GM18511 (cell line): ENCODE results near the gene DDIT4.
A peak's percentile ranks its signal among the peaks of the same experiment; 100 is the strongest.
"Not testable (repeated sequence)": the region's sequence is repeated elsewhere in the genome, so short reads cannot be mapped to it uniquely, and the experiment has no call there.

Source experiments
- ATAC-seq: cut with Tn5 transposase; IDR thresholded peaks from one replicate; pipeline ENCODE4 v1.9.1; 2021; ENCODE audit warnings: mild to moderate bottlenecking, moderate library complexity; ENCODE audit not compliant: unreplicated experiment

The DDIT4 gene, protein sequence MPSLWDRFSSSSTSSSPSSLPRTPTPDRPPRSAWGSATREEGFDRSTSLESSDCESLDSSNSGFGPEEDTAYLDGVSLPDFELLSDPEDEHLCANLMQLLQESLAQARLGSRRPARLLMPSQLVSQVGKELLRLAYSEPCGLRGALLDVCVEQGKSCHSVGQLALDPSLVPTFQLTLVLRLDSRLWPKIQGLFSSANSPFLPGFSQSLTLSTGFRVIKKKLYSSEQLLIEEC

GRCh38 chr10:72273410-72274212 lies at the start of gene DDIT4:
Gene DDIT4 (plus strand): TSS chr10:72273924. CDS start chr10:72274217, 293 bp downstream.
- ATAC-seq: peak; percentile 83

GRCh38 chr10:72224191-72224590 lies 49.5 kb upstream of the DDIT4 start:
- not testable (repeated sequence) for ATAC-seq

- ATAC-seq: no peak
Observed at GRCh38 chr10:72226418-72227027, 47.2 kb upstream of the DDIT4 start.

- ATAC-seq: no peak
Observed at GRCh38 chr10:72227826-72228225, 45.9 kb upstream of the DDIT4 start.

DNA sequence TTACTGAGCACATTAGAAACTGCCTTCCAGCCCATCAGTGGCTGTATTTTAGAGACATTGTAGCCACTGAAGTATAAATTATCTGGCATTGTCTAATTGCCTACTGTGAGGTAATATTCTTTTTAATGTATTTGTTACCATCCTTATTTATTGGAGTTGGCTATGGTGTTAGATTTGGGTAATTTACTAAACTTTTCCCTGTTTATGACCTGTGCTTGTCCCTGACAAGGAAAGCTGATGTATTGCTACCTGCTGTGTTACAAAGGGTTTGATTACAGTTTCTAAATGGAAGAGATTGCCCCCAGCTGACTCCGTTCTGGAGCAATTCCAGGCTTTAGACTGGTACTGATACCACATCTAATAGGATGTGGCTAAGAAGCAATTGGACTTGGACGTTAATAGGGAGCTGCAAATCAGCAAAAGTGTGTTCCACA lies 45.4 kb upstream of the DDIT4 start:
- no peak for ATAC-seq

GRCh38 chr10:72229261-72230251 lies 44.2 kb upstream of the DDIT4 start:
- ATAC-seq: no peak

DNA sequence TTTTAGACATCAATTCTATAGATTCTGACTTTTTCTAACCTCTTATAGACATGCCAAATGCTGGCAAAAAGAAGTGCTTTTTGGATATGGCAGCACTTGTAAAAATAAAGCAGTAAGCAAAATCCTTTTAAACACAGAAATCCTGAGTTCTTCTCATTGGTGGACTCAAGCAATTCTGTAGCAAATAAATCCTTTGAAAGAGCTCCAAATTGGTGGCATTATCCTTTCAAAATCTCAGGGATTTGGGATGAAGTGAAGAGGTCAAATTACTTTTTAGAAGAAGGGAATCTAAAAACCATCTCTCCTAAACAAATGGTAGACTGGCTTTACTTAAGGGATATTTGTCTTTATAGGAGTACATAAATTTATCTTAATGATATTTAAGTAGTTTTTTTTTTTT lies 40.1 kb upstream of the DDIT4 start:
- no peak for ATAC-seq

- no peak for ATAC-seq
Observed at GRCh38 chr10:72234560-72235095, 39.1 kb upstream of the DDIT4 start.

- no peak for ATAC-seq
Observed at GRCh38 chr10:72235544-72236279, 38.0 kb upstream of the DDIT4 start.

DNA sequence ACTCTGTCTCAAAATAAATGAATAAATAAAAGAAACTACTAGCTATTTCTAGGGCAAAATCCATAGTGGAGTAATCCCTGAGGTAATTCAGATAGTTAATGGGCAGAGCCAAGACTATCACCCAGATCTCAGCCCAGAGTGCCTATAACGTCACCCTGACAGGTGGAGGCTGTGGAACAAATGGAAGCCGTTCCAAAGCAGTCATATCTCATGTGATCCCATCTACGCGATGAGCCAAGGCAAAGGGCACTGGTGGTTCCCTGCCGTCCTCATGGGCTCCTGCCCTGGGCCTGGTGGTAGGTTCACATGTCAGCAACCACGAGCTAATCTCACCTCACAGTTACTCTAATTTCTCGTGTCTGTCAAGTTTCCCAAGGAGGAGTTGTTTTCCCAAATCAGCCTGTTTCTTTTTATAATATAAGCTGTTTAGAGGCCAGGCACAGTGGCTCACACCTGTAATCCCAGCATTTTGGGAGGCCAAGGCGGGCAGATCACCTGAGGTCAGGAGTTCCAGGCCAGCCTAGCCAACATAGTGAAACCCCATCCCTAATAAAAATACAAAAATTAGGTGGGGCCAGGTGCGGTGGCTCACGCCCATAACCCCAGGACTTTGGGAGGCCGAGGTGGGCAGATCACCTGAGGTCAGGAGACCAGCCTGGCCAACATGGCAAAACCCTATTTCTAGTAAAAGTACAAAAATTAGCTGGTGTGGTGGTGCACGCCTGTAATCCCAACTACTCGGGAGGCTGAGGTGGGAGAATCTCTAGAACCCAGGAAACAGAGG lies 35.1 kb upstream of the DDIT4 start:
- ATAC-seq: no peak

DNA sequence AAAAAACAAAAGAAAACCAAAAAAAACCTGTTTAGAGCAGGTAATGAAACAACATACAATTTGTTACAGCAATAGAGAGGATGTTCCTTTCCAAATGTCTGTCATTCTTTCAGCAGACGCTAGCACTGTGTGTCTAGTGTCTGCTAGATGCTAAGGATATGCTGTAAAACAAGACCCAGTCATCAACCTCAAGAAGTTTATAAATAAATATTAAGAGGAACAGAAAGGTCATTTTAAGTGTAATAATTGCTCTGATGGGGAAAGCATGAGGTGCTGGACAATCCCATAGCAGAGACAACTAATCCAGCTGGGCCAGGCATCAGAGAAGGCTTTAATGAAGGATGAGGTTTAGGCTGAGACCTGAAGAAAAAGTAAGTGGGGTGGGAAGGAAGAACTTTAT lies 34.3 kb upstream of the DDIT4 start:
- no peak for ATAC-seq

GRCh38 chr10:72240371-72240770 lies 33.4 kb upstream of the DDIT4 start:
- no peak for ATAC-seq

DNA sequence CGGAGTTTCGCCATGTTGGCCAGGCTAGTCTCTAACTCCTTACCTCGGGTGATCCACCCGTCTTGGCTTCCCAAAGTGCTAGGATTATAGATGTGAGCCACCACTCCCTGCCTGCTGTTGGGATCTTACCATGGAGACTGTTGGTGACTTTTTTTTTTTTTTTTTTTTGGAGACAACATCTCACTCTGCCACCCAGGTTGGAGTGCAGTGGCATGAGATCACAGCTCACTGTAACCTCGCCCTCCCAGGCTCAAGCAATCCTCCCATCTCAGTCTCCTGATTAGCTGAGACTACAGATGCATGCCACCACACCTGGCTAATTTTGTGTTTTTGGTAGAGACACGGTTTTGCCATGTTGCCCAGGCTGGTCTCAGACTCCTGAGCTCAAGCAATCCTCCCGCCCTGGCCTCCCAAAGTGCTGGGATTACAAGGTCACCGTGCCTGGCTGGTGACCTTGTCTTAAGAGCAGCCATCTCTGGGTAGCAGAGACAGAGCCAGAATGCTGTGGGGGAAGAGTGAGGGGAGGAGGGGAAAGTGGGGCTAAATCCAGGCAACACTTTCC lies 32.0 kb upstream of the DDIT4 start:
- no peak for ATAC-seq

DNA sequence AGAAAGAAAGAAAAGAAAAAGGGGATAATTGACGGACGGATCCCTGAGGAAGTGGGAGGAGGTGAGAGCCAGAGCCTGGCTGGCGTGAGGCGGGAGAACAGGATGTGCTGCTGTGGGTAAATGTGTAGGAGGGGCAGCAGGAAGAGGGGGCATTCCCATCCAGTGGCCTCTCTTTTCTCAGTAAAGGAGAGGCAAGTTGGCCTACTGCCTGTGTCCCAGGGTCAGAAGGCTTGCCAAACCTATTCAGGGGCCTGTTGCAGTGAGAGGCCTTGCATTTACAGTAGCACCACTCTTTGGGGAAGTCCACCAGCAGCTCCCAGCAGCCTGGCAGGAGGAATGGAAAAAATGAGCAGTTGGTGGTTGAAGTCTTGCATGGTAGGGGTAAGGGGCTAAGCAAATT lies 31.0 kb upstream of the DDIT4 start:
- ATAC-seq: no peak

DNA sequence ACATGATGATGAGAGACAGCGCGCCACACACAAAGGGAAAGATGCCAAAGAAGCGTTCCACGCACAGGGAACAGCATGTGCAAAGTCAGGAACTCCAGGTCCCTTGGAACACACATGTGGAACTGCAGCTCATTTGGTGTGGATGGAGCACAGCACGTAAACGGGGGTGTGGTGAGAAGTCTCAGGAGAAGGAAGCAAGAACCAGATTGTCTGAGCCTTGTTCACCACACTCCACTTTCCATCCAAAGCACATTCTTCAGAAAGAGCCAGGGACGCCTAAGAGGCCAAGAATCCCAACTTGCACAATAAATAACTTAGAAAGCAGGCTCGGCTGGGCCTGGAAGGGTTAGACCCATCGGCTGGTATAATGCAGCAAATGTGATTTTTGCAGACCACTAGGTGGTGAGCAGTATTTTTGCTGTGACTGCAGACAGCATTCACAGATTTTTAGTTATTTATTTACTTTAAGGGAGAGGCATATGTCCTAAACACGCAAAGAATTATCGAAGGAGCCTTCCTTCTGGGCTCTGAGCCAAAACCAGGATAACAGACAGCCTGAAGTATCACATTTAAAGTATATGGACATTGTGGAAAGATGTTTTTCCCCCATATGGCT lies 29.8 kb upstream of the DDIT4 start:
- no peak for ATAC-seq

GRCh38 chr10:72244573-72245038 lies 29.1 kb upstream of the DDIT4 start:
- no peak for ATAC-seq

GRCh38 chr10:72245949-72246525 lies 27.7 kb upstream of the DDIT4 start:
- ATAC-seq: no peak
